A549 (cell line): Measurements from ENCODE around the gene QRICH1.

ENCODE experiments used
- BHLHE40 ChIP-seq: IDR thresholded peaks from 2 replicates; pipeline ENCODE4 v1.6.1; 2012; ENCODE audit warnings: low read depth, low read length, inconsistent platforms
- CHD2 ChIP-seq: fragments of 150-350 bp; IDR thresholded peaks from 2 replicates; pipeline ENCODE4 v1.6.1; 2014; ENCODE audit warnings: low read length; ENCODE audit not compliant: partially characterized antibody
- EP300 ChIP-seq, 2 experiments: fragments of >200 bp; sonication (Bioruptor Twin); formaldehyde crosslinking; IDR thresholded peaks; 2 replicates in 1 of 2; 3 replicates in 1 of 2; pipeline ENCODE4 v1.6.1; 2016 to 2017
- JUNB ChIP-seq: fragments of >200 bp; sonication (Bioruptor Twin); formaldehyde crosslinking; IDR thresholded peaks from 2 replicates; pipeline ENCODE4 v1.6.1; 2016
- MAZ ChIP-seq: fragments of 150-350 bp; IDR thresholded peaks from 2 replicates; pipeline ENCODE4 v1.6.1; 2014; ENCODE audit warnings: antibody characterized with exemption, low read depth, low read length, borderline replicate concordance
- MYC ChIP-seq: IDR thresholded peaks from 2 replicates; pipeline ENCODE4 v1.6.1; 2012; ENCODE audit warnings: mild to moderate bottlenecking, inconsistent platforms, low read length, improper control_type of control experiment, borderline replicate concordance
- POLR2A ChIP-seq: IDR thresholded peaks from 2 replicates; pipeline ENCODE4 v1.6.1; 2012; ENCODE audit warnings: mild to moderate bottlenecking, low read length
- ZFP36 ChIP-seq: fragments of 450-650 bp; IDR thresholded peaks from 2 replicates; pipeline ENCODE4 v1.6.1; 2014; ENCODE audit warnings: borderline replicate concordance; ENCODE audit not compliant: partially characterized antibody
- ZSCAN20 ChIP-seq: fragments of 250-450 bp; sonication (Bioruptor Pico); IDR thresholded peaks from 2 replicates; pipeline ENCODE4 v1.8.0; 2022; ENCODE audit warnings: mild to moderate bottlenecking, moderate library complexity
- TF ChIP-seq, protein P1 (sequence below): fragments of >200 bp; sonication (Bioruptor Twin); formaldehyde crosslinking; IDR thresholded peaks from 3 replicates; pipeline ENCODE4 v1.5.1; 2016
- TF ChIP-seq, protein P2 (sequence below): fragments of 200-600 bp; sonication (generic); IDR thresholded peaks from 2 replicates; pipeline ENCODE4 v1.6.1; 2016; ENCODE audit warnings: antibody characterized with exemption, mild to moderate bottlenecking, moderate library complexity

DNA sequence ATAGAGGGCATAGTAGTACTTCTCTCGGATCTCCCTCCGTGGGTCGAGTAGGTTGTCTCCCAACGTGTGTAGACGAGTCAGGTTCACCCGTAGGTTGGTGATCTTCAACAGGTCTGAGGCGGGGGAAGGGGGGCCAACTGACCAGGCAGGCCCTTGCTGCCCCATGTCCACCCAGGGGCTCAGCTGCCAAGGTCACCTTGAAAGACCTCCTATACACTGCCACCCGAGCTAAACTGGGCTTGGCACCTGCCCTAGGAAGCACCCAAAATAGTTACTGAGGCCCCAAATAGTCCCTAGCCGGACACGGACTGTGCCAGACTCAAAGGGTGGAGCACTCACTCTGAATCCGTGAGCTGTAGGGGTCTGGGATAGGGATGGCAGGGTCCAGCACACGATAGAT, 37.2 kb upstream of the QRICH1 start:
- TF ChIP-seq, protein P1, sequence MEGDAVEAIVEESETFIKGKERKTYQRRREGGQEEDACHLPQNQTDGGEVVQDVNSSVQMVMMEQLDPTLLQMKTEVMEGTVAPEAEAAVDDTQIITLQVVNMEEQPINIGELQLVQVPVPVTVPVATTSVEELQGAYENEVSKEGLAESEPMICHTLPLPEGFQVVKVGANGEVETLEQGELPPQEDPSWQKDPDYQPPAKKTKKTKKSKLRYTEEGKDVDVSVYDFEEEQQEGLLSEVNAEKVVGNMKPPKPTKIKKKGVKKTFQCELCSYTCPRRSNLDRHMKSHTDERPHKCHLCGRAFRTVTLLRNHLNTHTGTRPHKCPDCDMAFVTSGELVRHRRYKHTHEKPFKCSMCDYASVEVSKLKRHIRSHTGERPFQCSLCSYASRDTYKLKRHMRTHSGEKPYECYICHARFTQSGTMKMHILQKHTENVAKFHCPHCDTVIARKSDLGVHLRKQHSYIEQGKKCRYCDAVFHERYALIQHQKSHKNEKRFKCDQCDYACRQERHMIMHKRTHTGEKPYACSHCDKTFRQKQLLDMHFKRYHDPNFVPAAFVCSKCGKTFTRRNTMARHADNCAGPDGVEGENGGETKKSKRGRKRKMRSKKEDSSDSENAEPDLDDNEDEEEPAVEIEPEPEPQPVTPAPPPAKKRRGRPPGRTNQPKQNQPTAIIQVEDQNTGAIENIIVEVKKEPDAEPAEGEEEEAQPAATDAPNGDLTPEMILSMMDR, result no peak
- no peak for TF ChIP-seq POLR2A
- TF ChIP-seq EP300 (IDR thresholded peaks at IDR 0.05), result no peak
- TF ChIP-seq MYC, result no peak
- TF ChIP-seq JUNB, result no peak
- no peak for TF ChIP-seq CHD2
- TF ChIP-seq BHLHE40, result no peak
- TF ChIP-seq ZSCAN20 (CRISPR knock-in tag), result no peak
- TF ChIP-seq, protein P2, sequence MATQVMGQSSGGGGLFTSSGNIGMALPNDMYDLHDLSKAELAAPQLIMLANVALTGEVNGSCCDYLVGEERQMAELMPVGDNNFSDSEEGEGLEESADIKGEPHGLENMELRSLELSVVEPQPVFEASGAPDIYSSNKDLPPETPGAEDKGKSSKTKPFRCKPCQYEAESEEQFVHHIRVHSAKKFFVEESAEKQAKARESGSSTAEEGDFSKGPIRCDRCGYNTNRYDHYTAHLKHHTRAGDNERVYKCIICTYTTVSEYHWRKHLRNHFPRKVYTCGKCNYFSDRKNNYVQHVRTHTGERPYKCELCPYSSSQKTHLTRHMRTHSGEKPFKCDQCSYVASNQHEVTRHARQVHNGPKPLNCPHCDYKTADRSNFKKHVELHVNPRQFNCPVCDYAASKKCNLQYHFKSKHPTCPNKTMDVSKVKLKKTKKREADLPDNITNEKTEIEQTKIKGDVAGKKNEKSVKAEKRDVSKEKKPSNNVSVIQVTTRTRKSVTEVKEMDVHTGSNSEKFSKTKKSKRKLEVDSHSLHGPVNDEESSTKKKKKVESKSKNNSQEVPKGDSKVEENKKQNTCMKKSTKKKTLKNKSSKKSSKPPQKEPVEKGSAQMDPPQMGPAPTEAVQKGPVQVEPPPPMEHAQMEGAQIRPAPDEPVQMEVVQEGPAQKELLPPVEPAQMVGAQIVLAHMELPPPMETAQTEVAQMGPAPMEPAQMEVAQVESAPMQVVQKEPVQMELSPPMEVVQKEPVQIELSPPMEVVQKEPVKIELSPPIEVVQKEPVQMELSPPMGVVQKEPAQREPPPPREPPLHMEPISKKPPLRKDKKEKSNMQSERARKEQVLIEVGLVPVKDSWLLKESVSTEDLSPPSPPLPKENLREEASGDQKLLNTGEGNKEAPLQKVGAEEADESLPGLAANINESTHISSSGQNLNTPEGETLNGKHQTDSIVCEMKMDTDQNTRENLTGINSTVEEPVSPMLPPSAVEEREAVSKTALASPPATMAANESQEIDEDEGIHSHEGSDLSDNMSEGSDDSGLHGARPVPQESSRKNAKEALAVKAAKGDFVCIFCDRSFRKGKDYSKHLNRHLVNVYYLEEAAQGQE, result no peak
- no peak for TF ChIP-seq MAZ
- no peak for TF ChIP-seq ZFP36
